G401.6 (cell line): ENCODE measurements around the gene CARS1.

ENCODE experiments used
- FAIRE-seq: peaks from 2 replicates; lab custom pipeline; 2012; peaks lifted over from hg19 to GRCh38; lab: Jason Lieb, UNC

Gene CARS1

GRCh38 chr11:2952290-2952689 is 104.9 kb downstream of the CARS1 start:
- no peak for FAIRE-seq

GRCh38 chr11:2951231-2952110 is 105.8 kb downstream of the CARS1 start:
- no peak for FAIRE-seq
